GM12878 (cell line): ENCODE measurements around the gene HGS. TPM values are rescaled to one million over a fixed set of nuclear protein-coding genes. Genes with fewer than 3 reads are reported as not detected.

Source experiments
- ATAC-seq: fragments of 200-7000 bp; cut with Tn5 transposase; 3 replicates; pipeline ENCODE4 v1.9.1; 2020; ENCODE audit warnings: mild to moderate bottlenecking, moderate library complexity
- BruUV-seq: library from RNA; stranded (reverse); fragments of 400-500 nt; replicated peaks from 2 replicates; lab custom pipeline; 2021; lab: Mats Ljungman, UMichigan
- CTCF ChIA-PET: fragments of 300-600 bp; sonication (Branson Sonifier 250); formaldehyde crosslinking; extraction: SDS; loops from one replicate; lab custom pipeline; 2021; ENCODE audit warnings: inconsistent platforms; lab: Yijun Ruan, JAX
- POLR2A ChIA-PET: fragments of 350-600 bp; formaldehyde crosslinking; extraction: SDS; loops from one replicate; lab custom pipeline; 2021; ENCODE audit warnings: inconsistent platforms; lab: Charles Lee
- RAD21 ChIA-PET: fragments of 300-600 bp; sonication (Branson Sonifier 250); formaldehyde crosslinking; loops from one replicate; lab custom pipeline; 2023; ENCODE audit warnings: antibody characterized with exemption; ENCODE audit not compliant: unreplicated experiment; lab: Charles Lee
- SMC1A ChIA-PET: fragments of 300-600 bp; sonication (Branson Sonifier 250); formaldehyde crosslinking; loops from one replicate; lab custom pipeline; 2023; ENCODE audit not compliant: unreplicated experiment, uncharacterized antibody; lab: Charles Lee
- DNase-seq: peaks from one replicate; pipeline ENCODE4 v3.0.0-alpha.2; 2011; ENCODE audit warnings: low read depth, low spot score
- FAIRE-seq: peaks from 3 replicates; lab custom pipeline; 2011; peaks lifted over from hg19 to GRCh38; lab: Jason Lieb, UNC
- H2AFZ ChIP-seq: 2 replicates; pipeline ENCODE4 v1.6.0; 2011; ENCODE audit warnings: low read depth, low read length, control low read depth; ENCODE audit not compliant: control insufficient read depth
- H3K27ac ChIP-seq: 2 replicates; pipeline ENCODE4 v1.5.1; 2011; ENCODE audit warnings: control low read depth; ENCODE audit not compliant: control insufficient read depth, insufficient read depth
- H3K27me3 ChIP-seq, 2 experiments: replicated peaks in 1 of 2; 2 replicates each; pipeline versions ENCODE4 v1.6.0 to v1.6.1; 2011; ENCODE audit warnings: low read length in 1 of 2; ENCODE audit not compliant: control insufficient read depth in 2 of 2, insufficient read depth in 2 of 2
- H3K36me3 ChIP-seq, 2 experiments: 2 replicates each; pipeline ENCODE4 v1.5.1; 2011; ENCODE audit warnings: low read length in 1 of 2; ENCODE audit not compliant: control insufficient read depth in 2 of 2, insufficient read depth in 2 of 2
- H3K4me1 ChIP-seq: 2 replicates; pipeline ENCODE4 v1.6.1; 2011; ENCODE audit warnings: mild to moderate bottlenecking, low read length, moderate library complexity, mixed read lengths; ENCODE audit not compliant: control insufficient read depth, insufficient read depth
- H3K4me2 ChIP-seq: 2 replicates; pipeline ENCODE4 v1.6.0; 2011; ENCODE audit warnings: control low read depth; ENCODE audit not compliant: control insufficient read depth, insufficient read depth
- H3K4me3 ChIP-seq: fragments of 200-600 bp; sonication (generic); 2 replicates; pipeline ENCODE4 v1.5.1; 2016
- H3K79me2 ChIP-seq: 2 replicates; pipeline ENCODE4 v1.6.0; 2011; ENCODE audit warnings: low read length; ENCODE audit not compliant: control insufficient read depth, insufficient read depth
- H3K9ac ChIP-seq: 2 replicates; pipeline ENCODE4 v1.8.0; 2011; ENCODE audit warnings: low read length, control low read depth, mixed read lengths; ENCODE audit not compliant: control insufficient read depth, insufficient read depth
- H3K9me3 ChIP-seq: replicated peaks from 3 replicates; pipeline ENCODE4 v1.5.1; 2011; ENCODE audit warnings: mild to moderate bottlenecking, low read length; ENCODE audit not compliant: control insufficient read depth, insufficient read depth
- H4K20me1 ChIP-seq: 2 replicates; pipeline ENCODE4 v1.6.0; 2011; ENCODE audit not compliant: control insufficient read depth, insufficient read depth
- ESRRA ChIP-seq: IDR thresholded peaks from 2 replicates; pipeline ENCODE4 v1.6.1; 2012; ENCODE audit warnings: mild to moderate bottlenecking, low read length, improper control_type of control experiment
- HDAC6 ChIP-seq: fragments of 200-600 bp; sonication (generic); IDR thresholded peaks from one replicate; pipeline ENCODE4 v1.8.0; 2017; ENCODE audit warnings: antibody characterized with exemption; ENCODE audit not compliant: unreplicated experiment
- HDGF ChIP-seq: fragments of 450-650 bp; IDR thresholded peaks from 2 replicates; pipeline ENCODE4 v1.6.1; 2016; ENCODE audit warnings: antibody characterized with exemption
- POLR2A ChIP-seq: IDR thresholded peaks from 2 replicates; pipeline ENCODE4 v1.6.1; 2011; ENCODE audit warnings: low read depth, mild to moderate bottlenecking, low read length
- RUNX3 ChIP-seq: IDR thresholded peaks from 2 replicates; pipeline ENCODE4 v1.6.1; 2012; ENCODE audit warnings: low read length, inconsistent platforms
- SIN3A ChIP-seq: IDR thresholded peaks from 2 replicates; pipeline ENCODE4 v1.6.1; 2012; ENCODE audit warnings: low read depth, low read length, improper control_type of control experiment
- SIX5 ChIP-seq: IDR thresholded peaks from 2 replicates; pipeline ENCODE4 v1.6.1; 2011; ENCODE audit warnings: mild to moderate bottlenecking, low read depth, low read length, moderate library complexity; ENCODE audit not compliant: severe bottlenecking
- TBL1XR1 ChIP-seq: IDR thresholded peaks from 2 replicates; pipeline ENCODE4 v1.6.1; 2012; ENCODE audit warnings: low read depth, low read length, improper control_type of control experiment
- WGBS: methylation state at CpG from one replicate; pipeline ENCODE4 v1.1.6; 2016; ENCODE audit warnings: low lambda C conversion rate; ENCODE audit not compliant: insufficient replicate concordance, insufficient coverage; ENCODE audit errors: missing lambda C conversion rate; 5-methylcytosine and 5-hydroxymethylcytosine counted together
- in situ Hi-C: fragments of 300-500 bp; cut with MboI; formaldehyde crosslinking; loops from 9 replicates; pipeline ENCODE4 v1.14.3; 2018; ENCODE audit warnings: mixed read lengths
- intact Hi-C: fragments of 100-400 bp; cut with micrococcal nuclease; formaldehyde crosslinking; loops from one replicate; pipeline ENCODE4 v1.14.2; 2022; ENCODE audit not compliant: unreplicated experiment
- polyA plus RNA-seq, 11 experiments: library from polyadenylated mRNA; depleted of rRNA in 4 of 11; unstranded in 6 of 11; stranded (reverse) in 5 of 11; fragments of >200 nt; fragmentation: Nextera tagmentation in 4 of 11; fragmentation: Illumina TruSeq in 1 of 11; extraction: Ambion mirVana in 4 of 11; extraction: Trizol in 1 of 11; gene quantifications; 1 replicate in 1 of 11; 2 replicates in 10 of 11; pipeline versions ENCODE4 v1.2.1 to v1.2.3, GENCODE V29; 2011 to 2016; ENCODE audit warnings: inconsistent platforms in 2 of 11, missing spikeins in 2 of 11, low read depth in 1 of 11
- total RNA-seq, 4 experiments: library from RNA; depleted of rRNA in 3 of 4; stranded (reverse); fragments of >200 nt in 3 of 4; fragmentation: Illumina TruSeq in 1 of 4; extraction: Trizol in 1 of 4; gene quantifications; 2 replicates each; pipeline versions ENCODE4 v1.2.1 to v1.2.3, GENCODE V29; 2013 to 2021
- TF ChIP-seq, protein P1 (sequence below): fragments of 450-650 bp; IDR thresholded peaks from 2 replicates; pipeline ENCODE4 v1.6.1; 2017; ENCODE audit warnings: low read depth, mild to moderate bottlenecking, moderate library complexity

The HGS gene
- total and polyA plus RNA-seq, 10 of the 15 experiments (the other 5 are each of a cell fraction or from before 2014, with no cell fraction given) = 2.2 to 85.6 (median 55.3) TPM

DNA sequence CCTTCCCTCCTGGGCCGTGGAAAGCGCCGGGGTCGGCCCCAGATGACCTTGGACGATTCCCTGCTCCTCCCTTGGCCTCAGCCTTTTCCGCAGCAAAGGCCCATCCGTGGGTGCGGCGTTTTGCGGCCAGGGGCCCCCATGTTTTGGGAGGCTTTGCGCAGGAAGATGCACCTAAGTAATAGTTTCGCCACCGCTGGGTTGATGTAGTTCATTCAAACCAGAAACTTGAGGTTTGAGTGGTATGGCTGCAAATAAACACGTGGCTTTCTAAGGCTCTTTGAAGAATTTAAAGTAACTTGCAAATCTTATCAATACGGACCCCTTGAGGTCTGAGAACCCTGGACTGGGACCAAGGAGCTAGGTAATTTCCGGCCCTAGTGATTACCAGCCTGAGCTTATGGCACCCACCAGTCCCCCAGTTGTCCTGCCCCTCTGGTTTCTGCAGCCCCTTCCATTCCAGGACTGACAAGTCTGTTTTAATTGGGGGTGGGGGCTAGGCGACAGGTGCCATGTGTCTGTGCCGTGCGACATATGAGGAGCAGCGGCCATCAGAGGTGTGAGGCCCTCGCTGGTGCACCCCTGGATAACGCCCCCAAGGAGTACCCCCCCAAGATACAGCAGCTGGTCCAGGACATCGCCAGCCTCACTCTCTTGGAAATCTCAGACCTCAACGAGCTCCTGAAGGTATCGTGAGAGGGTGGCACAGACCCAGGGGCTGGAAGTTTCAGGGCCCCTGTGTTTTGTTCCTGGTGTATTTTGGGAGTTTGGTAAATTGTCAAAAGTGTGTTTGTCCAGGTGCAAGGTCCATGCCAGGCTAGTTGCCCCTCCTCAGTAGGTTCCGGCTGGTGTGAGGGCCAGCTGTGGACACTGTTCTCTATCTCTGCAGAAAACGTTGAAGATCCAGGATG, 20.2 kb downstream of the HGS start:
- FAIRE-seq (peak; percentile 35), DNase-seq (no peak), ATAC-seq (peak; percentile 6)
- H3K9me3 ChIP-seq = no peaks in the 10 kb centered on the region
- H3K9ac ChIP-seq = peak overlapping the region; percentile 89
- H2AFZ ChIP-seq = peak overlapping the region; percentile 54; the same call in 1 of the 2 replicates
- SMC1A ChIA-PET = interaction anchor here (1.0 kb wide), 2 partner anchors 29 to 155 kb away, joined by 3 read pairs; no protein-coding TSS in a partner anchor
- peaks cover 8% of the 10 kb centered on the region for H3K4me1 ChIP-seq
- RAD21 ChIA-PET = interaction anchor here (0.7 to 1.0 kb wide), 3 partner anchors 7 to 28 kb away, joined by 3 read pairs; partner anchors contain the start of genes ARL16 and HGS
- TSS peak; percentile 57 for BruUV-seq
- peaks cover 20 to 31% of the 10 kb centered on the region in 2 experiments for H3K36me3 ChIP-seq
- H3K79me2 ChIP-seq = peaks cover 45% of the 10 kb centered on the region
- intact Hi-C loops (loop anchor here (2.0 kb wide), 1 partner anchor 21 kb away; the partner anchor contains the start of gene ARL16), in situ Hi-C loops (no loop called here)
- H3K27me3 ChIP-seq = no peaks in the 10 kb centered on the region
- POLR2A ChIA-PET = interaction anchor here (0.8 to 3.5 kb wide), 7 partner anchors 7 to 334 kb away, joined by 4 to 32 read pairs (median 4); partner anchors contain the start of genes ARL16, CCDC137, DCXR and HGS
- 4% methylated on average over 27 of the region's 27 CpGs for WGBS
- H4K20me1 ChIP-seq = 0 out of 2 replicates have a peak, but pooled peaks cover 3% of the 10 kb centered on the region
- H3K4me2 ChIP-seq = peak overlapping the region; percentile 81
- H3K4me3 ChIP-seq = peak overlapping the region; percentile 85
- TF ChIP-seq TBL1XR1 (0 out of 2 replicates have a peak, but pooled peaks have one; percentile 13), SIN3A (0 out of 2 replicates have a peak, but pooled peaks have one; percentile 16), SIX5 (no peak), ESRRA (peak; percentile 4; the same call in 1 of the 2 replicates), HDAC6 (no peak), RUNX3 (peak; percentile 48; the same call in 1 of the 2 replicates), POLR2A (peak; percentile 37), HDGF (no peak)
- TF ChIP-seq, protein P1, sequence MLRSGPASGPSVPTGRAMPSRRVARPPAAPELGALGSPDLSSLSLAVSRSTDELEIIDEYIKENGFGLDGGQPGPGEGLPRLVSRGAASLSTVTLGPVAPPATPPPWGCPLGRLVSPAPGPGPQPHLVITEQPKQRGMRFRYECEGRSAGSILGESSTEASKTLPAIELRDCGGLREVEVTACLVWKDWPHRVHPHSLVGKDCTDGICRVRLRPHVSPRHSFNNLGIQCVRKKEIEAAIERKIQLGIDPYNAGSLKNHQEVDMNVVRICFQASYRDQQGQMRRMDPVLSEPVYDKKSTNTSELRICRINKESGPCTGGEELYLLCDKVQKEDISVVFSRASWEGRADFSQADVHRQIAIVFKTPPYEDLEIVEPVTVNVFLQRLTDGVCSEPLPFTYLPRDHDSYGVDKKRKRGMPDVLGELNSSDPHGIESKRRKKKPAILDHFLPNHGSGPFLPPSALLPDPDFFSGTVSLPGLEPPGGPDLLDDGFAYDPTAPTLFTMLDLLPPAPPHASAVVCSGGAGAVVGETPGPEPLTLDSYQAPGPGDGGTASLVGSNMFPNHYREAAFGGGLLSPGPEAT = no peak
- peak overlapping the region; percentile 94 for H3K27ac ChIP-seq
- CTCF ChIA-PET = interaction anchor here (0.7 to 2.7 kb wide), 4 partner anchors 9 to 103 kb away, joined by 3 to 9 read pairs (median 4); no protein-coding TSS in a partner anchor
